Measurements from ENCODE around the gene ZNF446. TPM values are rescaled to one million over a fixed set of nuclear protein-coding genes. Genes with fewer than 3 reads are reported as not detected.

The ZNF446 gene
- total RNA-seq, 2 experiments from 2014 or later = 3.7 to 3.9 TPM

GRCh38 chr19:58516964-58517833 lies 41.0 kb downstream of the ZNF446 start:
- POLR2A ChIA-PET = no interaction called here

GRCh38 chr19:58518256-58519086 lies 42.3 kb downstream of the ZNF446 start:
- ChIA-PET POLR2A (interaction anchor here (0.8 to 2.6 kb wide), 4 partner anchors 19 to 57 kb away, joined by 3 to 12 read pairs (median 10); partner anchors contain the start of genes CHMP2A and TRIM28), CTCF (interaction anchor here (0.6 to 5.3 kb wide), 23 partner anchors 10 to 294 kb away, joined by 3 to 42 read pairs (median 6); partner anchors contain the start of genes CHMP2A, TRIM28, ZNF584 and ZNF837)

More at GRCh38 chr19:58516964-58517833, 41.0 kb downstream of the ZNF446 start:
- CTCF ChIA-PET = interaction anchor here (0.7 to 5.3 kb wide), 4 partner anchors 17 to 63 kb away, joined by 3 to 42 read pairs (median 18); partner anchors contain the start of genes CHMP2A and TRIM28

- ChIA-PET POLR2A (interaction anchor here (0.8 to 2.6 kb wide), 4 partner anchors 19 to 57 kb away, joined by 3 to 12 read pairs (median 10); partner anchors contain the start of genes CHMP2A and TRIM28), CTCF (interaction anchor here (0.6 to 5.3 kb wide), 22 partner anchors 11 to 294 kb away, joined by 3 to 42 read pairs (median 6); partner anchors contain the start of genes CHMP2A, TRIM28, ZNF584 and ZNF837)
Measured at GRCh38 chr19:58519087-58519354, 42.9 kb downstream of the ZNF446 start.

GRCh38 chr19:58519355-58520256 lies 43.5 kb downstream of the ZNF446 start, which contains the start of gene ZBTB45:
Gene ZBTB45, minus strand, starts transcription at chr19:58519810. Its CDS starts 2,137 bp downstream, at chr19:58517673.
- ChIA-PET POLR2A (interaction anchor here (0.5 to 2.6 kb wide), 14 partner anchors 9 to 158 kb away, joined by 3 to 12 read pairs (median 5); partner anchors contain the start of genes CHMP2A, TRIM28 and ZNF584), CTCF (interaction anchor here (0.5 to 5.3 kb wide), 32 partner anchors 11 to 299 kb away, joined by 3 to 42 read pairs (median 4); partner anchors contain the start of genes CHMP2A, TRIM28, ZNF584 and ZNF837)

- CTCF ChIA-PET = interaction anchor here (0.6 to 5.3 kb wide), 23 partner anchors 8 to 245 kb away, joined by 3 to 42 read pairs (median 7); partner anchors contain the start of genes CHMP2A, TRIM28, ZNF584 and ZNF837
- POLR2A ChIA-PET = interaction anchor here (0.5 to 2.6 kb wide), 13 partner anchors 10 to 158 kb away, joined by 3 to 12 read pairs (median 5); partner anchors contain the start of genes CHMP2A, TRIM28 and ZNF584
Measured at GRCh38 chr19:58520257-58520599, 44.1 kb downstream of the ZNF446 start.

GRCh38 chr19:58521651-58522050 lies 45.5 kb downstream of the ZNF446 start:
- ChIA-PET CTCF (interaction anchor here (0.9 to 5.3 kb wide), 2 partner anchors 22 to 24 kb away, joined by 3 to 42 read pairs; partner anchors contain the start of gene TRIM28), POLR2A (interaction anchor here (0.9 kb wide), 1 partner anchor 55 kb away, joined by 3 read pairs; no protein-coding TSS in a partner anchor)

- ChIA-PET POLR2A (no interaction called here), CTCF (no interaction called here)
Measured at GRCh38 chr19:58522709-58523108, 46.6 kb downstream of the ZNF446 start.

GRCh38 chr19:58529405-58529804 lies 53.3 kb downstream of the ZNF446 start:
- ChIA-PET POLR2A (no interaction called here), CTCF (no interaction called here)

Other genes with a start within 250 kb of the ZNF446 start
- 10 to 100 TPM; 52.1 to 53.6 TPM for gene ZNF544, start 247.4 kb upstream of the ZNF446 start, total RNA-seq
- gene ZNF8, start 197.4 kb upstream of the ZNF446 start, total RNA-seq = 1 to 10 TPM; 4.4 to 4.5 TPM
- gene ERVK3-1, start 171.0 kb upstream of the ZNF446 start, total RNA-seq = 10 to 100 TPM; 96.2 to 96.4 TPM
- gene ZSCAN22, start 149.4 kb upstream of the ZNF446 start, total RNA-seq = 1 to 10 TPM; 4.4 to 5.3 TPM
- 10 to 100 TPM; 16.7 to 18.1 TPM for gene A1BG, start 122.9 kb upstream of the ZNF446 start, total RNA-seq
- gene ZNF497, start 113.6 kb upstream of the ZNF446 start, total RNA-seq = 1 to 10 TPM; 1.5 to 1.7 TPM
- gene ZNF837, start 95.3 kb upstream of the ZNF446 start, total RNA-seq = 1 to 10 TPM; 1.7 to 1.9 TPM
- gene RPS5, start 89.1 kb upstream of the ZNF446 start, total RNA-seq = 1,000 to 10,000 TPM; 1,581 to 1,598 TPM
- under 1 TPM; 0.80 to 0.99 TPM for gene RNF225, start 80.7 kb upstream of the ZNF446 start, total RNA-seq
- 10 to 100 TPM; 20.1 to 20.7 TPM for gene ZNF584, start 67.7 kb upstream of the ZNF446 start, total RNA-seq
- gene ZNF132, start 36.2 kb upstream of the ZNF446 start, total RNA-seq = 1 to 10 TPM; 5.0 to 5.3 TPM
- gene ZNF324B, start 24.7 kb upstream of the ZNF446 start, total RNA-seq = 10 to 100 TPM; 11.2 to 12.4 TPM
- 10 to 100 TPM; 17.6 to 19.6 TPM for gene ZNF324, start 9.3 kb upstream of the ZNF446 start, total RNA-seq
- gene SLC27A5, start 35.6 kb downstream of the ZNF446 start, total RNA-seq = 10 to 100 TPM; 24.3 to 24.5 TPM
- gene ZBTB45, start 43.5 kb downstream of the ZNF446 start, total RNA-seq = 10 to 100 TPM; 13.8 to 15.2 TPM
- 100 to 1,000 TPM; 654 to 714 TPM for gene TRIM28, start 67.7 kb downstream of the ZNF446 start, total RNA-seq
- gene CHMP2A, start 78.8 kb downstream of the ZNF446 start, total RNA-seq = 10 to 100 TPM; 77.7 to 81.9 TPM
- 100 to 1,000 TPM; 192 to 213 TPM for gene UBE2M, start 82.3 kb downstream of the ZNF446 start, total RNA-seq
- gene MZF1, start 97.0 kb downstream of the ZNF446 start, total RNA-seq = 10 to 100 TPM; 14.0 to 14.3 TPM